CD4-positive, alpha-beta T cell (primary cell): ENCODE measurements around the gene DEF6. TPM values are rescaled to one million over a fixed set of nuclear protein-coding genes. Genes with fewer than 3 reads are reported as not detected.
A peak's percentile ranks its signal among the peaks of the same experiment; 100 is the strongest.

Experiments used
- ATAC-seq: fragments of 200-7000 bp; cut with Tn5 transposase; one replicate; pipeline ENCODE4 v1.10.0; 2022; ENCODE audit warnings: mild to moderate bottlenecking; ENCODE audit not compliant: poor library complexity
- CTCF ChIA-PET: fragments of 350-600 bp; sonication (Branson Sonifier 250); formaldehyde crosslinking; loops from one replicate; lab custom pipeline; 2021; ENCODE audit warnings: antibody characterized with exemption, inconsistent platforms; lab: Charles Lee
- POLR2A ChIA-PET: fragments of 350-600 bp; sonication (Branson Sonifier 250); formaldehyde crosslinking; loops from one replicate; lab custom pipeline; 2021; ENCODE audit warnings: antibody characterized with exemption, inconsistent platforms; lab: Charles Lee
- DNase-seq, 14 experiments: peaks; one replicate each; pipeline ENCODE4 v3.0.0-alpha.2; 2013 to 2020; ENCODE audit warnings: mixed read lengths in 2 of 14
- H3K27ac ChIP-seq, 2 donors: one replicate each; pipeline versions ENCODE4 v1.5.1 to v1.7.0; 2013; ENCODE audit warnings: low read length in 2 of 2, low read depth in 1 of 2, mild to moderate bottlenecking in 1 of 2
- H3K27me3 ChIP-seq, 2 experiments: 1 replicate in 1 of 2; 2 replicates in 1 of 2; pipeline versions ENCODE4 v1.6.1 to v1.7.0; 2013; ENCODE audit warnings: low read length in 2 of 2, control low read depth in 1 of 2, mild to moderate bottlenecking in 1 of 2, moderate library complexity in 1 of 2; ENCODE audit not compliant: insufficient read depth in 2 of 2, control insufficient read depth in 1 of 2
- H3K36me3 ChIP-seq: one replicate; pipeline ENCODE4 v1.6.1; 2013; ENCODE audit warnings: low read length, control low read depth; ENCODE audit not compliant: insufficient read depth
- H3K4me1 ChIP-seq: one replicate; pipeline ENCODE4 v1.6.1; 2013; ENCODE audit warnings: low read length, control low read depth; ENCODE audit not compliant: insufficient read depth
- H3K4me3 ChIP-seq: one replicate; pipeline ENCODE4 v1.5.1; 2013; ENCODE audit warnings: mild to moderate bottlenecking, low read length, moderate library complexity
- H3K9me3 ChIP-seq, 2 experiments: 1 replicate in 1 of 2; 2 replicates in 1 of 2; pipeline versions ENCODE4 v1.6.1 to v1.7.0; 2013; ENCODE audit warnings: low read length in 2 of 2, mild to moderate bottlenecking in 2 of 2, control low read depth in 1 of 2, moderate library complexity in 1 of 2; ENCODE audit not compliant: control insufficient read depth in 1 of 2, insufficient read depth in 1 of 2
- H3K27ac Mint-ChIP-seq: one replicate; pipeline ENCODE4 v1.8.0; 2020; ENCODE audit warnings: mixed read lengths
- H3K27me3 Mint-ChIP-seq: one replicate; pipeline ENCODE4 v1.8.0; 2021; ENCODE audit warnings: mixed read lengths
- H3K36me3 Mint-ChIP-seq: one replicate; pipeline ENCODE4 v1.8.0; 2021; ENCODE audit warnings: low read depth, mixed read lengths
- H3K4me1 Mint-ChIP-seq: one replicate; pipeline ENCODE4 v1.8.0; 2021; ENCODE audit warnings: low read depth, mixed read lengths
- H3K4me3 Mint-ChIP-seq: one replicate; pipeline ENCODE4 v1.8.0; 2020; ENCODE audit warnings: mild to moderate bottlenecking, mixed read lengths
- H3K9me3 Mint-ChIP-seq: one replicate; pipeline ENCODE4 v1.8.0; 2020; ENCODE audit warnings: mixed read lengths
- intact Hi-C, 2 experiments: fragments of 100-400 bp; cut with DNase I in 1 of 2; cut with micrococcal nuclease in 1 of 2; formaldehyde crosslinking; loops; one replicate each; pipeline versions ENCODE4 v1.15.1 to v1.9.0; 2023 to 2025; cut with DNase I, micrococcal nuclease
- total RNA-seq, 174 experiments: library from RNA in 2 of 174; stranded (reverse) in 2 of 174; gene quantifications; one replicate each; pipeline ENCODE4 v1.2.3 and lab custom pipeline; 2021 to 2026
- TF ChIP-seq, protein P1 (sequence below): fragments of 200-600 bp; IDR thresholded peaks from one replicate; pipeline ENCODE4 v1.8.0; 2022; ENCODE audit warnings: antibody characterized with exemption, mild to moderate bottlenecking

Gene DEF6
- total RNA-seq, 2 experiments from 2014 or later, result 209 to 212 TPM

DNA sequence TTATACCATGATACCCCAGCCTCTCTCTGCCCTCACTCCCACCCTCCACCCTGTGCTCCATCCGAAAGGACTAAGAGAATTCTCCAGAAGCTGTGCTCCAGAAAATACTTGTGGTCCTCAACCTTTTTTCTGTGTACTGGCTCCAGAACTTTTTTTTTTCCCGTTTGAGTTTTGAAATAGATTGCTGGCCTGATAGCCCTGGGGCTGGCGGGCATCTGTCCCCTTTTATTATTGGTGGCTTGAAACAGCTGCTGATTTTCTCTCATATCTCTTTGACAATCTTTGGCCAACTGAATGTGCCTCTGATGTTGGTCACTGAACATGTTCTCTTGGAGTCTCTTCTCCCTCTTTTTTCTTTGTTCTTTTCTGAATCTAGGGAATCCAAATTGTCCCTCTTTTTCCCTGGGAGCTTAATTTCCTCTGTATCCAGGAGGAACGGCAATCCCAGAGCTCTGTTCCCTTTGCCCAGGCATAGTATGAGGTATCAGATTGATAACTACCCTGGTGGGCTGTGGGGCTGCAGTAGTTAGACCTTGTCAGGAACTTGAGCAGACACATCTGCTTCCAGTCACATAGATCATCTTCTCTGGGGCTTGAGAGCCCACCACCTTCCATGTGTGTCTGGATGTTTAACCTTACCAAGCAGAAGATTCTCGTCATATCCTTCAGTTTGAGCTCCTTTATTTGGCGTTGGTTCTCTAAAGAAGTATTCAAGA lies 46.4 kb downstream of the DEF6 start:
- Mint-ChIP-seq H3K4me3 (peak overlapping the region; percentile 96), H3K9me3 (no peaks in the 10 kb centered on the region), H3K36me3 (peaks cover 61% of the 10 kb centered on the region), H3K4me1 (peaks cover 65% of the 10 kb centered on the region), H3K27me3 (no peaks in the 10 kb centered on the region), H3K27ac (peak overlapping the region; percentile 89)
- TF ChIP-seq, protein P1, sequence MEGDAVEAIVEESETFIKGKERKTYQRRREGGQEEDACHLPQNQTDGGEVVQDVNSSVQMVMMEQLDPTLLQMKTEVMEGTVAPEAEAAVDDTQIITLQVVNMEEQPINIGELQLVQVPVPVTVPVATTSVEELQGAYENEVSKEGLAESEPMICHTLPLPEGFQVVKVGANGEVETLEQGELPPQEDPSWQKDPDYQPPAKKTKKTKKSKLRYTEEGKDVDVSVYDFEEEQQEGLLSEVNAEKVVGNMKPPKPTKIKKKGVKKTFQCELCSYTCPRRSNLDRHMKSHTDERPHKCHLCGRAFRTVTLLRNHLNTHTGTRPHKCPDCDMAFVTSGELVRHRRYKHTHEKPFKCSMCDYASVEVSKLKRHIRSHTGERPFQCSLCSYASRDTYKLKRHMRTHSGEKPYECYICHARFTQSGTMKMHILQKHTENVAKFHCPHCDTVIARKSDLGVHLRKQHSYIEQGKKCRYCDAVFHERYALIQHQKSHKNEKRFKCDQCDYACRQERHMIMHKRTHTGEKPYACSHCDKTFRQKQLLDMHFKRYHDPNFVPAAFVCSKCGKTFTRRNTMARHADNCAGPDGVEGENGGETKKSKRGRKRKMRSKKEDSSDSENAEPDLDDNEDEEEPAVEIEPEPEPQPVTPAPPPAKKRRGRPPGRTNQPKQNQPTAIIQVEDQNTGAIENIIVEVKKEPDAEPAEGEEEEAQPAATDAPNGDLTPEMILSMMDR, result no peak
- no peak for ATAC-seq
- no peaks in the 10 kb centered on the region for H3K27me3 ChIP-seq
- no peaks in the 10 kb centered on the region for H3K9me3 ChIP-seq
- intact Hi-C loops, result loop anchor here (2.0 to 10.0 kb wide), 5 partner anchors 47 to 393 kb away; partner anchors contain the start of genes ARMC12 (in 2 of the 2) and DEF6 (in 1 of the 2)
- H3K4me3 ChIP-seq, result peak overlapping the region; percentile 87
- POLR2A ChIA-PET, result interaction anchor here (1.2 to 4.3 kb wide), 5 partner anchors 41 to 124 kb away, joined by 5 to 28 read pairs (median 10); partner anchors contain the start of genes DEF6, FANCE and RPL10A
- H3K27ac ChIP-seq, result peak overlapping the region in 1 of 2 donors; percentile 70
- CTCF ChIA-PET, result interaction anchor here (0.7 to 4.9 kb wide), 6 partner anchors 39 to 208 kb away, joined by 3 to 73 read pairs (median 8); partner anchors contain the start of genes DEF6, FANCE and RPL10A
- peak in 1 of 14 experiments; percentile 25 for DNase-seq
- peaks cover 65% of the 10 kb centered on the region for H3K4me1 ChIP-seq
- H3K36me3 ChIP-seq, result peaks cover 14% of the 10 kb centered on the region

DNA sequence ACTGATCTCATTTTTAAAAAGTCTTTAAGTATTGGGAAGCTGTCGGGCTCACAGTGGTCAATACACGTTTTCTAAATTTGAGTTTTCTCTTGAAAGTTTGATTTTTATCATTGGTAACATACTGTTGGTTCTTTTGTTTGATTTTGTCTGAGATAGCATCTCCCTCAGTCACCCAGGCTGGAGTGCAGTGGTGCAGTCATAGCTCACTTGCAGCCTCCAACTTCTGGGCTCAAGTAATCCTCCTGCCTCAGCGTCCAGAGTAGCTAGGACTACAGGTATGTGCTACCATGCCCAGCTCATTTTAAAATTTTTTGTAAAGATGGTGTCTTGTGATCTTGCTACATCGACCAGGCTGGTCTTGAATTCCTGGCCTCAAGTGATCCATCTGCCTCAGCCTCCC lies 53.8 kb downstream of the DEF6 start:
- Histone ChIP-seq H3K27ac (no peak overlapping the region), H3K4me1 (peaks cover 49% of the 10 kb centered on the region), H3K4me3 (no peak overlapping the region), H3K27me3 (no peaks in the 10 kb centered on the region), H3K9me3 (no peaks in the 10 kb centered on the region), H3K36me3 (peaks cover 50% of the 10 kb centered on the region)
- Mint-ChIP-seq H3K4me1 (peaks cover 75% of the 10 kb centered on the region), H3K27ac (peak overlapping the region; percentile 77), H3K36me3 (peaks cover 86% of the 10 kb centered on the region), H3K4me3 (no peak overlapping the region), H3K27me3 (no peaks in the 10 kb centered on the region), H3K9me3 (no peaks in the 10 kb centered on the region)
- ChIA-PET CTCF (interaction anchor here (0.7 to 1.2 kb wide), 3 partner anchors 10 to 65 kb away, joined by 3 to 4 read pairs (median 3); no protein-coding TSS in a partner anchor), POLR2A (interaction anchor here (0.7 kb wide), 1 partner anchor 49 kb away, joined by 3 read pairs; no protein-coding TSS in a partner anchor)
- ATAC-seq, result no peak
- intact Hi-C loops, result no loop called here
- TF ChIP-seq, protein P1, result no peak
- no peak for DNase-seq

DNA sequence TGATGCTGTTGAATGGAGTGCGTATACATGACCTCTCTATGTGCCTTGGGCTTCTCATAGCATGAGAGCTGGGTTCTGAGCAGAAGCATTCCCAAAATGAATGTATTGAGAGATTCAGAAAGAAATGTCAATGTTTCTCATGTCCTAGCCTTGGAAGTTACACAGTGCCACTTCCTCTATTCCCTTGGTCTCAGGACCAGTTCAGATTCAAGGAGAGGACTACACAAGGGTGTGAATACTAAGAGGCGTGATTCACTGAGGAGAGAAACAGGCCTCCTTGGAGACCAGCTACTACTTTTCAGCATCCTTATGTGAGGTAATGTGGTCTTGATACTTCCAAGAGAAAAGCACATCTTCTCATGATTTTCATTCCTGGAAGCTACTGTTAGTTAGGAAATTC lies 55.1 kb downstream of the DEF6 start:
- Mint-ChIP-seq H3K4me3 (no peak overlapping the region), H3K36me3 (peaks cover 89% of the 10 kb centered on the region), H3K9me3 (no peaks in the 10 kb centered on the region), H3K4me1 (peaks cover 73% of the 10 kb centered on the region), H3K27ac (peak overlapping the region; percentile 77), H3K27me3 (no peaks in the 10 kb centered on the region)
- intact Hi-C loops, result no loop called here
- H3K9me3 ChIP-seq, result no peaks in the 10 kb centered on the region
- ATAC-seq, result no peak
- no peak overlapping the region for H3K4me3 ChIP-seq
- CTCF ChIA-PET, result no interaction called here
- H3K27ac ChIP-seq, result no peak overlapping the region
- H3K36me3 ChIP-seq, result peaks cover 53% of the 10 kb centered on the region
- H3K27me3 ChIP-seq, result no peaks in the 10 kb centered on the region
- peaks cover 40% of the 10 kb centered on the region for H3K4me1 ChIP-seq
- TF ChIP-seq, protein P1, result no peak
- POLR2A ChIA-PET, result no interaction called here
- no peak for DNase-seq
